LNCAP (cell line): Measurements from ENCODE around the gene RNF111.

ENCODE experiments used
- CTCF ChIP-seq: fragments of 450-650 bp; IDR thresholded peaks from 2 replicates; pipeline ENCODE4 v1.5.1; 2017; ENCODE audit warnings: mild to moderate bottlenecking

Gene RNF111

DNA sequence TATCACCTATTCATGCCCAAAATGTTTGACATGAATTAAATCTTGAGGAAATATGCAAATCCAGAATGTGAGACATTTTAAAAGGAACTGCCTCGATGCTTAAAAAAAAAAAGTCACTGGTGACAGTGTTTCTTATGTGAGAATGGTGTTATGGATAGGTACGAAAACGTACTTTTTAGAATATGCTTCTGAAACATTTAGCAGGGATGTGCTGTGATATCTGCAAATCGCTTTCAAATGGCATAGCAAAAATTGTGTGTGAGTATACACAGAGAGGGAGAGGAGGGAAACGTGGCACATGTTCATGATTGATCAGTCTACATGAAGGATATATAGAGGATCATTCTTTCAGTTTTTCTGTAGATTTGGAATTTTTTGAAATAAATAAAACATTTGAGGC is 133.5 kb downstream of the RNF111 start:
- TF ChIP-seq CTCF, result no peak

DNA sequence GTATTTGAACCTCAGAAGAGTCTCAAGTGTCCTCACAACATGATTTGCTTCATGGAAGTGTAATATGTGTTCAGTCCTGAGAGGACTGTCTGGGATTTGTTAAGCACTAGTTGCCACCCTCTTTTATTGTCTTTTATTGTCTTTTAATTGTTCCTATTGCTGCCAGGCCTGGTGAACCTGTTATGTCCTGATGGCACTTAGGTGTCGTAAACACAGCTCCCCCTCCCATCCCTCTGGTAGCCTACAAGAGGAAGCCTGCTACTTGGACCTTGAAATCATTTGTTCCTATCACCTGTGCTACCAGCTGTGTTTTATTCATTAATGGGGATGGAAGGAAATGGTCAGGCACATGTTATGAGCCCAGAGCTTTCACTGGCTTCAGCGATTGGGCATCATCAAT is 136.8 kb downstream of the RNF111 start:
- no peak for TF ChIP-seq CTCF

- no peak for TF ChIP-seq CTCF
Observed at GRCh38 chr15:59131456-59131855, 144.0 kb downstream of the RNF111 start.

DNA sequence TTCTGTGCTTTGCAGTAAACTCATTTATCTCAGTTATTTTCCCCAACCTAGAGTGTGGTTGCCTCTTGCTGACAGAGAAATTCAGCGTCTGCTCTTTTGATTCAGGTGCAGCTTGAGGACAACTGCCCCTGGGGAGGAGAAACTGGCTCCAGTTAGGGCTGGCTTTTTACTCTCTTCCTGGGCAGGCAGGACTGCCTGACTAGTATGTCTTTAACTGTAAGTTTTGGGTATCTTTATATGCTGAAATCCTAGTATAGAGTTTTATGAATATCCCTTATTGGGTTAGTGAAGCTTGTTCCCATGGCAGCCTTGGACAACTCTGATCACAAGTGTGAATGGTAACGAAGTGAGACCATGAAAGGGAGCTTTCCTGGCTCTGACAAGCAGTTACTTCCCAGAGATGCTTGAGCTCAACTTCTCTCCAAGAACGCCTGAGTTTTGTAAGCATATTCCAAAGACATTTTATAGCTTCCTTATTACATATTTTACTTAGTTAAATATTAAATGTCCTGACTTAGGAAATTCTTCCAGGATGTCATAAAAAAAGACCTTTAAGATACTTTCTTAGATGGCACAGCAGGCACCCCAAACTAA is 144.6 kb downstream of the RNF111 start:
- no peak for TF ChIP-seq CTCF

- TF ChIP-seq CTCF, result no peak
Observed at GRCh38 chr15:59133929-59134427, 146.5 kb downstream of the RNF111 start.

DNA sequence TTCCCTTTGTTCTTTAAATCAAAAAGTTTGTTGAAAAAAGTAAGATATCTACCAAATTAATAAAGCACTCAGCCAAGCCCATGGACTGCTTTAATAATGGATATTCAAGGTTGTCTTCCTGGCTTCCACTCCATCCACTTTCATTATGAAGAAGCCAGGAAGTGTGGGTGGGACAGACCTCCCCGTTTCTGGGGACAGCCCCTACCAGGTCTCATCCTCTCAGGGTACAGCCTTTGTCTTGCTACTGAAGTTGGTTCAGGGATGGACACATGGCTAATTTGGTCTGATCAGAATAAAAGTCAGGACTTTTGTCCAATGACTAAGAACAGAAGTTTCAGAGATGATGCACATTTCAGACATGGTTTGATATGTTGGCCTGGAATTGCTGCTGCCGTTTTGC is 150.1 kb downstream of the RNF111 start:
- no peak for TF ChIP-seq CTCF

GRCh38 chr15:59138243-59138642 is 150.8 kb downstream of the RNF111 start:
- TF ChIP-seq CTCF, result peak; percentile 70
